Cardiac fibroblast (primary cell): ENCODE results near the gene TRIM7.
A peak's percentile ranks its signal among the peaks of the same experiment; 100 is the strongest.

ENCODE experiments used
- DNase-seq, 2 donors: peaks; one replicate each; pipeline versions ENCODE4 v3.0.0 to v3.0.0-alpha.2; 2010; ENCODE audit warnings: low read depth in 2 of 2
- H3K4me3 ChIP-seq, 2 donors: replicated peaks in 1 of 2; 1 replicate in 1 of 2; 2 replicates in 1 of 2; pipeline ENCODE4 v1.5.1; 2011; ENCODE audit warnings: low read depth in 2 of 2, low read length in 2 of 2, mild to moderate bottlenecking in 2 of 2, moderate library complexity in 1 of 2
- TF ChIP-seq, protein P1 (sequence below): IDR thresholded peaks from one replicate; pipeline ENCODE4 v1.5.1; 2011; ENCODE audit warnings: low read depth, mild to moderate bottlenecking, low read length, inconsistent platforms

TRIM7 gene

GRCh38 chr5:181170996-181171395 is 34.0 kb downstream of the TRIM7 start:
- DNase-seq, result no peak
- no peak overlapping the region for H3K4me3 ChIP-seq
- TF ChIP-seq, protein P1, sequence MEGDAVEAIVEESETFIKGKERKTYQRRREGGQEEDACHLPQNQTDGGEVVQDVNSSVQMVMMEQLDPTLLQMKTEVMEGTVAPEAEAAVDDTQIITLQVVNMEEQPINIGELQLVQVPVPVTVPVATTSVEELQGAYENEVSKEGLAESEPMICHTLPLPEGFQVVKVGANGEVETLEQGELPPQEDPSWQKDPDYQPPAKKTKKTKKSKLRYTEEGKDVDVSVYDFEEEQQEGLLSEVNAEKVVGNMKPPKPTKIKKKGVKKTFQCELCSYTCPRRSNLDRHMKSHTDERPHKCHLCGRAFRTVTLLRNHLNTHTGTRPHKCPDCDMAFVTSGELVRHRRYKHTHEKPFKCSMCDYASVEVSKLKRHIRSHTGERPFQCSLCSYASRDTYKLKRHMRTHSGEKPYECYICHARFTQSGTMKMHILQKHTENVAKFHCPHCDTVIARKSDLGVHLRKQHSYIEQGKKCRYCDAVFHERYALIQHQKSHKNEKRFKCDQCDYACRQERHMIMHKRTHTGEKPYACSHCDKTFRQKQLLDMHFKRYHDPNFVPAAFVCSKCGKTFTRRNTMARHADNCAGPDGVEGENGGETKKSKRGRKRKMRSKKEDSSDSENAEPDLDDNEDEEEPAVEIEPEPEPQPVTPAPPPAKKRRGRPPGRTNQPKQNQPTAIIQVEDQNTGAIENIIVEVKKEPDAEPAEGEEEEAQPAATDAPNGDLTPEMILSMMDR, result no peak

DNA sequence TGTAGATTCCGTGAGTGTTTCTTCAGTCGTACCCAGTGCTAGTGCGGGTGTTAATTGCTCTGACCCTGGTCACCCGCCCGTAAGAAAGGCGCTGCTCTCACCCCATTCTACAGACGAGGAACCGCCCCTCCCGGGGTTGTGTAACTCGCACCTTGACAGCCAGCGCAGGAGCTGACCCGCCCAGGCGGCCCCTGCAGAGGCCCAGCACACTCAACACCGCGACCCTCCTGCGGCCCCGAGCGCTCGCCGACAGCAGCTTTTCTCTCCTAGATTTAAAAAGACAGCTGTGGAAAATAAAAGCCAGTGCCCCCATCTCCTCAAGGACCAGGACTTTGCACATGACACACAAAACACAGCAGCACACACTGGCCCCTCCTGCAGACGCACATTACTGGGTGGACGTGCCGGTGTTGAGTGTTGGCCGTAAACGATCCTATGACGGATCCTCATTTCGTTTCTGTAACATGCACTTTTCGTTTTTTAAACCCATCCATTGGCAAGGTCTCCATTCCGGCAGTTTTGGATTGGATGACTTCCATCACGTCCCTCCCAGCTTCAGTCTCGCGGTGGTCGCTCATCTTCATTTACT is 34.7 kb downstream of the TRIM7 start:
- no peak for DNase-seq
- TF ChIP-seq, protein P1, result no peak
- H3K4me3 ChIP-seq, result peak overlapping the region; percentile 8 to 25

- peak overlapping the region; percentile 8 to 25 for H3K4me3 ChIP-seq
- peak; percentile 63 to 90 for DNase-seq
These were observed 35.3 kb downstream of the TRIM7 start for GRCh38 chr5:181169459-181170236.

DNA sequence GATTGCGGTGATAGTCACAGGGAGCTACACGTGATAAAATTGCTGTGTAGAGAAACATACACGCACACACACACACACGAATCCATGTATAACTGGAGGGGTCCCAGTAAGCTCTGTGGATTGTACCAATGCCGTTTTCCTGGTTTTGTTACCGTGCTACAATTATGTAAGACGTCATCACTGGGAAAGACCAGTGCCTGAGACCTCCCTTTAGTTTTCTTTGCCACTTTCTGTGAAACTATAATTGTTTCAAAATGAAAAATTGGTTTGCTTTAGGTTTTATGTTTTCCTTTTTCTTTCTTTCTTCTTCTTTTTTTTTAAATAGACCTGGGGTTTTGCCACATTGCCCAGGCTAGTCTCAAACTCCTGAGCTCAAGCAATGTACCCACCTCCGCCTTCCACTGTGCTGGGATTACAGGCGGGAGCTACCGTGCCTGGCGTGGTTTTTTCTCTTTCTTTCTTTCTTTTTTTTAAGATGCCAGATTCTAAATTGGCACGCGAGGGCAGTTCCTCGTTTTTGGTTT is 36.3 kb downstream of the TRIM7 start:
- no peak overlapping the region for H3K4me3 ChIP-seq
- DNase-seq, result no peak
- TF ChIP-seq, protein P1, result no peak

GRCh38 chr5:181167814-181168488 is 37.0 kb downstream of the TRIM7 start:
- H3K4me3 ChIP-seq, result no peak overlapping the region
- TF ChIP-seq, protein P1, result peak; percentile 46
- DNase-seq, result no peak

DNA sequence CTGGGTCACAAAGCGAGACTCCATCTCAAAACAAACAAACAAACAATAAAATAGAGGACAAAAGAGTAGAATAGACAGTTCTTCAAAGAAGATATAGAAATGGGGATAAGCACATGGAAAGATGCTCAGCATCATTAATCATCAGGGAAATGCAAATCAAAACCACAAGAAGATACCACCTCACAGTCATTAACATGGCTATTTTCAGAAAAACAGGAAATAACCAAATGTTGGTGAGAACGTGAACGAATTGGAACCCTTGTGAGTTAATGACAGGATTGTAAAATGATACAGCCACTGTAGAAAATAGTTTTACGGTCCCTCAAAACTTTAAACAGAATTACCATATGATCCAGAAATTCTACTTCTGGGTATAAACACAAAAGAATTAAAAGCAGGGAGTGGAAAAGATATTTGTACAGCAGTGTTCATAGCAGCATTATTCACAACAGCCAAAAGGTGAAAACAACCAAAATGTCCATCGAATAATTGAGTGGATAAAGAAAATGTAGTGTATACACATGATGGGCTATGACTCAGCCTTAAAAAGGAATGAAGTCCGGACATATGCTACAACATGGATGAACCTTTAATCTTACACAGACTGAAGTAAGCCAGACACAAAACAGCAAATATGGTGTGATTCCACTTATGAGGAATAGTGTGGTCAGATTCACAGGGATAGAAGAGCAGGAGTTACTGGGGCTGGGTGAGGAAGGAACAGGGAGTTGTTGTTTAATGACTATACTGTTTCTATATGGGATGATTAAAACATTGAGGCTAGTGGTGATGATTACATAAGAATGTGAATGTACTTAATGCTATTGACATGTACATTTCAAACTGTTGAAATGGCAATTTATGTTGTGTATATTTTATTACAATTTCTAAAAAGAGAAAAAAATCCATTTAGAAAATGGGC is 37.9 kb downstream of the TRIM7 start:
- DNase-seq, result no peak
- TF ChIP-seq, protein P1, result no peak
- no peak overlapping the region for H3K4me3 ChIP-seq
